Ectodermal cell (in vitro differentiated cells): ENCODE results near the gene ABCF2. TPM values are rescaled to one million over a fixed set of nuclear protein-coding genes. Genes with fewer than 3 reads are reported as not detected.
A peak's percentile ranks its signal among the peaks of the same experiment; 100 is the strongest.

Source experiments
- H3K27ac ChIP-seq: 2 replicates; pipeline ENCODE4 v1.7.0; 2013; ENCODE audit warnings: mild to moderate bottlenecking, low read depth, low read length; ENCODE audit not compliant: insufficient read depth, poor library complexity, severe bottlenecking
- H3K27me3 ChIP-seq: 2 replicates; pipeline ENCODE4 v1.7.0; 2013; ENCODE audit warnings: mild to moderate bottlenecking, low read length; ENCODE audit not compliant: insufficient read depth, control insufficient read depth, poor library complexity, severe bottlenecking
- H3K36me3 ChIP-seq: one replicate; pipeline ENCODE4 v1.7.0; 2013; ENCODE audit warnings: low read length; ENCODE audit not compliant: control insufficient read depth, insufficient read depth
- H3K4me1 ChIP-seq: one replicate; pipeline ENCODE4 v1.7.0; 2013; ENCODE audit warnings: low read length; ENCODE audit not compliant: control insufficient read depth, insufficient read depth
- H3K4me3 ChIP-seq: 2 replicates; pipeline ENCODE4 v1.7.0; 2013; ENCODE audit warnings: low read depth, low read length, control low read depth; ENCODE audit not compliant: insufficient read depth
- H3K9me3 ChIP-seq: 2 replicates; pipeline ENCODE4 v1.7.0; 2013; ENCODE audit warnings: mild to moderate bottlenecking, low read length, moderate library complexity; ENCODE audit not compliant: control insufficient read depth
- WGBS, 2 experiments: methylation state at CpG; one replicate each; pipeline ENCODE4 v1.1.7; 2013; ENCODE audit warnings: missing lambda C conversion rate in 2 of 2; 5-methylcytosine and 5-hydroxymethylcytosine counted together
- polyA plus RNA-seq, 4 experiments: library from polyadenylated mRNA; stranded (reverse); fragments of 50-300 nt; gene quantifications; one replicate each; pipeline ENCODE4 v1.2.3, GENCODE V29; 2013

The ABCF2 gene
- 73.7 TPM for polyA plus RNA-seq (2013, experiment 1 of 4)
- 62.3 TPM for polyA plus RNA-seq (2013, experiment 2 of 4)
- 45.5 TPM for polyA plus RNA-seq (2013, experiment 3 of 4)
- polyA plus RNA-seq (2013, experiment 4 of 4), result 49.4 TPM

- peaks cover 9% of the 10 kb centered on the region for H3K4me1 ChIP-seq
- no peaks in the 10 kb centered on the region for H3K9me3 ChIP-seq
- WGBS, 2 experiments, result 0% methylated on average over 68 of the region's 68 CpGs
- H3K4me3 ChIP-seq, result peak within 1 kb of the TSS; percentile 61
- peaks cover 21% of the 10 kb centered on the region for H3K36me3 ChIP-seq
- peak within 1 kb of the TSS; percentile 91 for H3K27ac ChIP-seq
- H3K27me3 ChIP-seq, result no peaks in the 10 kb centered on the region
Observed at GRCh38 chr7:151226875-151227782, at the start of gene ABCF2. TSS of gene ABCF2 (minus strand) at chr7:151227205. CDS start at chr7:151226458, 747 bp downstream.

DNA sequence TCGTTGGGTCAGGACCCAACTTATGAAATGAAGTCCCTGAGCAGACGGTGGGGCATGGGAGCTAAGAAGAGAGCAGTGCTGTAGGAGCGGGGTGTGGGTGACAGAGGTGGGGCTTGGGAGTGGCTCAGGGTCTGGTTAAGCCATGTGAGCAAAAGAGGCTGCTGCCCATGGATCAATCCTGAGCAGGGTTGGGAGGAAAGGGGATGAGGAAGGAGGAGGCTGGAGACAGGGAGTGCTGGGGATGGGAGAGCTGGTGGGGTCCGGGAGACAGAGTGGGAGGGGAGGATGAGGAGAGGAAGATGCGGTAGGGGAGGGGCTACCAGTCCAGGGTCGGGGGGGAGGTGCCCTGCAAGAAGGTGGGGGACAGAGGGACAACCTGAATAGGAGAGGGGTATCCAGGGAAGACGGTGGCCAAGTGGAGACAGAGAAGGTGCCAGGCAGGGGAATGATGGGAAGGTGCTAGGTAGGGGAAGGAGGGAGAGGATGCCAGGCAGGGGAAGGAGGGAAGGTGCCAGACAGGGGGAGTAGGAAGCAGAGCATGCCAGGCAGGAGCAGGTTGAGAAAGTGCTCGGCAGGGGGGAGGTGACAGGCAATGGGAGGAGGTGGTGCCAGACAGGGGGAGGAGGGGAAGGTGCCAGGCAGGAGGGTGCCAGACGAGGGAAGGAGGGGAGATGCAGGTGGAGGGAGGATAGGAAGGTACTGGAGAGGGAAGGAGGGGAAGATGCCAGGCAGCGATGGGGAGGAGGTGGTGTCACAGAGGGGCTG, 49.0 kb upstream of the ABCF2 start:
- Histone ChIP-seq H3K27me3 (peaks cover 25% of the 10 kb centered on the region), H3K4me1 (peaks cover 7% of the 10 kb centered on the region), H3K4me3 (no peak overlapping the region), H3K9me3 (no peaks in the 10 kb centered on the region), H3K27ac (no peak overlapping the region), H3K36me3 (no peaks in the 10 kb centered on the region)
- WGBS, 2 experiments, result 21 to 30% methylated on average over 10 of the region's 10 CpGs

- Histone ChIP-seq H3K27ac (no peak overlapping the region), H3K36me3 (no peaks in the 10 kb centered on the region), H3K9me3 (no peaks in the 10 kb centered on the region), H3K4me3 (no peak overlapping the region), H3K27me3 (peaks cover 25% of the 10 kb centered on the region), H3K4me1 (peaks cover 7% of the 10 kb centered on the region)
- 84 to 86% methylated on average over 17 of the region's 17 CpGs for WGBS, 2 experiments
Observed at GRCh38 chr7:151274936-151275812, 48.2 kb upstream of the ABCF2 start.

GRCh38 chr7:151274396-151274795, 47.4 kb upstream of the ABCF2 start:
- no peak overlapping the region for H3K27ac ChIP-seq
- 93% methylated on average over 9 of the region's 9 CpGs for WGBS, 2 experiments

GRCh38 chr7:151273651-151274390, 46.8 kb upstream of the ABCF2 start:
- no peak overlapping the region for H3K4me3 ChIP-seq
- no peaks in the 10 kb centered on the region for H3K9me3 ChIP-seq
- H3K36me3 ChIP-seq, result no peaks in the 10 kb centered on the region
- H3K27ac ChIP-seq, result no peak overlapping the region
- peaks cover 7% of the 10 kb centered on the region for H3K4me1 ChIP-seq
- H3K27me3 ChIP-seq, result peaks cover 25% of the 10 kb centered on the region
- 86% methylated on average over 9 of the region's 9 CpGs for WGBS, 2 experiments

More at GRCh38 chr7:151274396-151274795, 47.4 kb upstream of the ABCF2 start:
- H3K4me3 ChIP-seq, result no peak overlapping the region
- no peaks in the 10 kb centered on the region for H3K36me3 ChIP-seq
- H3K27me3 ChIP-seq, result peaks cover 25% of the 10 kb centered on the region
- no peaks in the 10 kb centered on the region for H3K9me3 ChIP-seq
- peaks cover 7% of the 10 kb centered on the region for H3K4me1 ChIP-seq

GRCh38 chr7:151272877-151273276, 45.9 kb upstream of the ABCF2 start:
- no peaks in the 10 kb centered on the region for H3K36me3 ChIP-seq
- peaks cover 7% of the 10 kb centered on the region for H3K4me1 ChIP-seq
- H3K4me3 ChIP-seq, result no peak overlapping the region
- H3K27me3 ChIP-seq, result peaks cover 24% of the 10 kb centered on the region
- WGBS, 2 experiments, result 93 to 94% methylated on average over 7 of the region's 7 CpGs
- H3K27ac ChIP-seq, result no peak overlapping the region
- no peaks in the 10 kb centered on the region for H3K9me3 ChIP-seq

GRCh38 chr7:151272405-151272804, 45.4 kb upstream of the ABCF2 start:
- no peak overlapping the region for H3K27ac ChIP-seq
- 86 to 92% methylated on average over 10 of the region's 10 CpGs for WGBS, 2 experiments
- no peaks in the 10 kb centered on the region for H3K9me3 ChIP-seq
- peaks cover 20% of the 10 kb centered on the region for H3K27me3 ChIP-seq
- H3K36me3 ChIP-seq, result no peaks in the 10 kb centered on the region
- H3K4me1 ChIP-seq, result peaks cover 7% of the 10 kb centered on the region
- no peak overlapping the region for H3K4me3 ChIP-seq

DNA sequence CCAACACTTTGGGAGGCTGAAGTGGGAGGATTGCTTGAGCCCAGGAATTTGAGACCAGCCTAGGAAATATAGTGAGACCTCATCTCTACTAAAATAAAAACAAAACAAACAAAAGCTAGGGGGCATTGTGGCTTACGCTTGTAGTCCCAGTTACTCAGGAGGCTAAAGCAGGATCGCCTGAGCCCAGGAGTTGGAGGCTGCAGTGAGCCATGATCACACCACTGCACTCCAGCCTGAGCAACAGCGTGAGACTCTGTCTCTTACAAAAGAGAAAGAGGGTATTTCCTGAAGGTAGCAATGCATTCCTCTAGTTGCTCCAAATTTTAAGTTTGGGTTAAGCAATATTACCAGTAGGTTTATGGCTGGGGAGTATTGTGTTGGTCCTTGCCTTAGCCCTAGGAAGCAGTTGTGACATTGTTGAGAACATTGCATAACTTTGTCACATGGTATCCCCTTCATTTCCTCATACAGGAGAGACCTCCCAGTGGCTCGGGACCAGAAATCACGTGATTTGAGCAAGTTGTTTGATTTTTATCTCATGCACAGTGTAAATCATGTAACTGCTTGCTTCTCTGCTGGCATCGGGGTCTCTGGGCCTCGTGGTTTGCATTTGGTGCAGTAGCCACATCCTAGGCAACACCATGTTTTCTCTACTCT, 44.8 kb upstream of the ABCF2 start:
- WGBS, 2 experiments, result 77 to 84% methylated on average over 7 of the region's 7 CpGs
- Histone ChIP-seq H3K36me3 (no peaks in the 10 kb centered on the region), H3K27ac (no peak overlapping the region), H3K9me3 (no peaks in the 10 kb centered on the region), H3K27me3 (peaks cover 16% of the 10 kb centered on the region), H3K4me1 (peaks cover 7% of the 10 kb centered on the region), H3K4me3 (no peak overlapping the region)

- WGBS, 2 experiments, result 94 to 95% methylated on average over 10 of the region's 10 CpGs
- H3K4me1 ChIP-seq, result no peaks in the 10 kb centered on the region
- H3K9me3 ChIP-seq, result no peaks in the 10 kb centered on the region
- H3K4me3 ChIP-seq, result no peak overlapping the region
- H3K36me3 ChIP-seq, result no peaks in the 10 kb centered on the region
- no peaks in the 10 kb centered on the region for H3K27me3 ChIP-seq
- no peak overlapping the region for H3K27ac ChIP-seq
Observed at GRCh38 chr7:151269511-151269910, 42.5 kb upstream of the ABCF2 start.
